ENCODE data around the gene ANXA1. TPM values are rescaled to one million over a fixed set of nuclear protein-coding genes. Genes with fewer than 3 reads are reported as not detected.

Gene ANXA1
- total RNA-seq, 4 donors from 2014 or later, result 101 to 281 (median 187) TPM

GRCh38 chr9:73148447-73148937 is 3.2 kb upstream of the ANXA1 start:
- Histone ChIP-seq H3K27ac (peak overlapping the region; percentile 60 to 89), H3K27me3 (no peaks in the 10 kb centered on the region), H3K4me1 (peaks cover 0 to 18% of the 10 kb centered on the region in 2 donors), H3K9me3 (no peaks in the 10 kb centered on the region), H3K4me3 (no peak overlapping the region), H3K36me3 (no peaks in the 10 kb centered on the region)
- no peak for DNase-seq
- TF ChIP-seq CTCF (IDR thresholded peaks at IDR 0.05), result no peak
- no peak for TF ChIP-seq POLR2A (IDR thresholded peaks at IDR 0.05)
- intact Hi-C loops (cut with DNase I; ENCODE audit: low total_unique reads), result no loop called here

GRCh38 chr9:73149371-73150067 is 2.1 kb upstream of the ANXA1 start:
- intact Hi-C loops (cut with DNase I; ENCODE audit: low total_unique reads), result no loop called here
- Histone ChIP-seq H3K4me1 (peaks cover 0 to 21% of the 10 kb centered on the region in 2 donors), H3K4me3 (peak overlapping the region in 1 of 2 donors; percentile 2), H3K9me3 (no peaks in the 10 kb centered on the region), H3K27me3 (no peaks in the 10 kb centered on the region), H3K36me3 (no peaks in the 10 kb centered on the region), H3K27ac (peak overlapping the region; percentile 60 to 89)
- no peak for DNase-seq
- TF ChIP-seq CTCF (IDR thresholded peaks at IDR 0.05) (no peak), POLR2A (IDR thresholded peaks at IDR 0.05) (no peak)

GRCh38 chr9:73152543-73152844 is 829 bp downstream of the ANXA1 start:
- Histone ChIP-seq H3K4me3 (peak overlapping the region; percentile 39 to 42), H3K36me3 (no peaks in the 10 kb centered on the region), H3K4me1 (peaks cover 0 to 25% of the 10 kb centered on the region in 2 donors), H3K27ac (peak overlapping the region; percentile 74 to 89), H3K27me3 (no peaks in the 10 kb centered on the region), H3K9me3 (no peaks in the 10 kb centered on the region)
- no peak for TF ChIP-seq CTCF (IDR thresholded peaks at IDR 0.05)
- TF ChIP-seq POLR2A (IDR thresholded peaks at IDR 0.05), result no peak
- no peak for DNase-seq
- intact Hi-C loops (cut with DNase I; ENCODE audit: low total_unique reads), result no loop called here

GRCh38 chr9:73152953-73153352 is 1.3 kb downstream of the ANXA1 start:
- TF ChIP-seq POLR2A (IDR thresholded peaks at IDR 0.05) (no peak), CTCF (IDR thresholded peaks at IDR 0.05) (no peak)
- DNase-seq, result no peak
- H3K36me3 ChIP-seq, result no peaks in the 10 kb centered on the region
- peak overlapping the region; percentile 74 to 89 for H3K27ac ChIP-seq
- peak overlapping the region; percentile 39 to 42 for H3K4me3 ChIP-seq
- intact Hi-C loops (cut with DNase I; ENCODE audit: low total_unique reads), result no loop called here
- H3K9me3 ChIP-seq, result no peaks in the 10 kb centered on the region
- H3K4me1 ChIP-seq, result peaks cover 0 to 25% of the 10 kb centered on the region in 2 donors
- no peaks in the 10 kb centered on the region for H3K27me3 ChIP-seq

GRCh38 chr9:73153793-73154227 is 2.1 kb downstream of the ANXA1 start:
- H3K4me3 ChIP-seq, result peak overlapping the region; percentile 39 to 42
- H3K36me3 ChIP-seq, result no peaks in the 10 kb centered on the region
- DNase-seq, result no peak
- TF ChIP-seq POLR2A (IDR thresholded peaks at IDR 0.05) (no peak), CTCF (IDR thresholded peaks at IDR 0.05) (no peak)
- peak overlapping the region; percentile 74 to 89 for H3K27ac ChIP-seq
- H3K4me1 ChIP-seq, result peaks cover 0 to 25% of the 10 kb centered on the region in 2 donors
- no peaks in the 10 kb centered on the region for H3K9me3 ChIP-seq
- H3K27me3 ChIP-seq, result no peaks in the 10 kb centered on the region
- intact Hi-C loops (cut with DNase I; ENCODE audit: low total_unique reads), result no loop called here

All from uterus (tissue), 4 donors.